ENCODE measurements around the gene FRMD4A. TPM values are rescaled to one million over a fixed set of nuclear protein-coding genes. Genes with fewer than 3 reads are reported as not detected.

FRMD4A gene
- total and polyA plus RNA-seq, 2 experiments from 2014 or later: 11.9 to 17.5 TPM

DNA sequence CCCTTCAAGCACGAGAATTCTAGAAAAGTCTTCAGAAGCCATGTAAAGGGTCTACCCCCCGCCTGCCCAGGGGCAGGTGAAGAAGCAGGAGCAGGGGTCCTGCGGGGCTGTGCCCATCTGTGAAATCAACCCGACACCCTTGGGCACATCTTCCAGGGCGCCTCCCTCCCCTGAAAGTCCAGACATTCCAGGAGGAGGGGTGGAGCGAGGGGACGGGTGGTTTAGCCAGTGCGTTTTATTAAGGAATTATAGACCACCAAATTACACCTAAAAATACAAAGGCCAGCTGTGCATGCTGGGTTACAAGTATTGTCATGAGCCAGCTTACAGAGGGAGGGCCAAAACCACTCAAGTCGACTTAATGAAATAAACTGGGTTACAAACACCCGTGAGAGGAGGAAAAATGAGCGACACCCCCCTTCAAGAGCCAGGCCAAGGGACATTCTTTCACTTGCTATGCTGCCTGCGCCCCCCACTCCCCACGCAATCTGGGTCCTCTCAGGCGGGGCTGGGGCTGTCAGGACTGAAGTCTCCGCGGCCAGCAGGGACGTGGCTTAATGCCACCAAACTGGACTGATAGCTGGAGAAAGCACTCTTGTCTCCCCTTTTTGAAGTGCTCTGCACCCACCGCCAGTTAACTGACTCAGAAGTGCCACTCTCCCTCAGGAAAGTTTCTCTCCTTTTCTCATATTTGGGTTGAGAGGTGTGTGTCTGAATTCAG lies 360.3 kb downstream of the FRMD4A start:
- Histone ChIP-seq H3K9me2 (ENCODE audit: insufficient read depth) (no peaks in the 10 kb centered on the region), H3K79me2 (ENCODE audit: insufficient read depth) (no peaks in the 10 kb centered on the region), H3K4me3 (no peak overlapping the region), H3K27ac (no peak overlapping the region), H3K9me3 (ENCODE audit: low read depth) (no peaks in the 10 kb centered on the region), H3K36me3 (ENCODE audit: low read depth) (no peaks in the 10 kb centered on the region), H2AFZ (no peak overlapping the region), H3K4me2 (ENCODE audit: unreplicated experiment) (no peak overlapping the region), H3F3A (ENCODE audit: insufficient read depth) (no peaks in the 10 kb centered on the region), H4K20me1 (ENCODE audit: insufficient read depth) (no peaks in the 10 kb centered on the region), H3K27me3 (replicated peaks; ENCODE audit: insufficient read depth) (no peaks in the 10 kb centered on the region), H3K4me1 (ENCODE audit: insufficient read depth) (peaks cover 17% of the 10 kb centered on the region), H3K9ac (no peak overlapping the region)
- WGBS, 2 experiments (ENCODE audit: low coverage in 1 of 2, low lambda C conversion rate in 2 of 2, missing lambda C conversion rate in 2 of 2): 94% methylated on average over 18 of the region's 18 CpGs
- no peak for DNase-seq
- in situ Hi-C loops (cut with MboI): no loop called here
- TF ChIP-seq EZH2phosphoT487 (IDR thresholded peaks at IDR 0.05; ENCODE audit: insufficient read depth, low read depth) (no peak), EZH2 (IDR thresholded peaks at IDR 0.05; ENCODE audit: insufficient read depth, poor library complexity, severe bottlenecking) (no peak)

GRCh38 chr10:13969792-13970140 lies 361.0 kb downstream of the FRMD4A start:
- H3K4me2 ChIP-seq (ENCODE audit: unreplicated experiment): no peak overlapping the region
- no peak overlapping the region for H3K9ac ChIP-seq
- no peaks in the 10 kb centered on the region for H4K20me1 ChIP-seq (ENCODE audit: insufficient read depth)
- H3K27me3 ChIP-seq (replicated peaks; ENCODE audit: insufficient read depth): no peaks in the 10 kb centered on the region
- no peak overlapping the region for H2AFZ ChIP-seq
- H3K4me1 ChIP-seq (ENCODE audit: insufficient read depth): peaks cover 17% of the 10 kb centered on the region
- no peak overlapping the region for H3K4me3 ChIP-seq
- H3F3A ChIP-seq (ENCODE audit: insufficient read depth): no peaks in the 10 kb centered on the region
- in situ Hi-C loops (cut with MboI): no loop called here
- H3K9me3 ChIP-seq (ENCODE audit: low read depth): no peaks in the 10 kb centered on the region
- 93 to 99% methylated on average over 3 of the region's 3 CpGs for WGBS, 2 experiments (ENCODE audit: low coverage in 1 of 2, low lambda C conversion rate in 2 of 2, missing lambda C conversion rate in 2 of 2)
- H3K27ac ChIP-seq: no peak overlapping the region
- TF ChIP-seq EZH2 (IDR thresholded peaks at IDR 0.05; ENCODE audit: insufficient read depth, poor library complexity, severe bottlenecking): no peak
- no peak for TF ChIP-seq EZH2phosphoT487 (IDR thresholded peaks at IDR 0.05; ENCODE audit: insufficient read depth, low read depth)
- no peak for DNase-seq
- H3K36me3 ChIP-seq (ENCODE audit: low read depth): no peaks in the 10 kb centered on the region
- no peaks in the 10 kb centered on the region for H3K9me2 ChIP-seq (ENCODE audit: insufficient read depth)
- H3K79me2 ChIP-seq (ENCODE audit: insufficient read depth): no peaks in the 10 kb centered on the region

- H3K27ac ChIP-seq: no peak overlapping the region
- no peaks in the 10 kb centered on the region for H3K27me3 ChIP-seq (replicated peaks; ENCODE audit: insufficient read depth)
- WGBS, 2 experiments (ENCODE audit: low coverage in 1 of 2, low lambda C conversion rate in 2 of 2, missing lambda C conversion rate in 2 of 2): 94 to 95% methylated on average over 12 of the region's 12 CpGs
These were observed 361.5 kb downstream of the FRMD4A start for GRCh38 chr10:13969118-13969791.

GRCh38 chr10:13961853-13962252 lies 368.9 kb downstream of the FRMD4A start:
- TF ChIP-seq EZH2phosphoT487 (IDR thresholded peaks at IDR 0.05; ENCODE audit: insufficient read depth, low read depth) (no peak), EZH2 (IDR thresholded peaks at IDR 0.05; ENCODE audit: insufficient read depth, poor library complexity, severe bottlenecking) (no peak)
- Histone ChIP-seq H3K27ac (no peak overlapping the region; the same call in 1 of the 2 replicates), H3K9ac (no peak overlapping the region)

More at GRCh38 chr10:13969118-13969791, 361.5 kb downstream of the FRMD4A start:
- Histone ChIP-seq H3K9ac (no peak overlapping the region), H4K20me1 (ENCODE audit: insufficient read depth) (no peaks in the 10 kb centered on the region), H3K4me1 (ENCODE audit: insufficient read depth) (peaks cover 17% of the 10 kb centered on the region), H3K79me2 (ENCODE audit: insufficient read depth) (no peaks in the 10 kb centered on the region), H2AFZ (no peak overlapping the region), H3K9me3 (ENCODE audit: low read depth) (no peaks in the 10 kb centered on the region), H3K4me3 (no peak overlapping the region), H3F3A (ENCODE audit: insufficient read depth) (no peaks in the 10 kb centered on the region), H3K4me2 (ENCODE audit: unreplicated experiment) (no peak overlapping the region), H3K36me3 (ENCODE audit: low read depth) (no peaks in the 10 kb centered on the region), H3K9me2 (ENCODE audit: insufficient read depth) (no peaks in the 10 kb centered on the region)
- DNase-seq: no peak
- TF ChIP-seq EZH2phosphoT487 (IDR thresholded peaks at IDR 0.05; ENCODE audit: insufficient read depth, low read depth) (no peak), EZH2 (IDR thresholded peaks at IDR 0.05; ENCODE audit: insufficient read depth, poor library complexity, severe bottlenecking) (no peak)
- in situ Hi-C loops (cut with MboI): no loop called here

More at GRCh38 chr10:13961853-13962252, 368.9 kb downstream of the FRMD4A start:
- Histone ChIP-seq H3K9me3 (ENCODE audit: low read depth) (no peaks in the 10 kb centered on the region), H3K79me2 (ENCODE audit: insufficient read depth) (no peaks in the 10 kb centered on the region), H3K4me3 (no peak overlapping the region), H2AFZ (no peak overlapping the region), H3K27me3 (replicated peaks; ENCODE audit: insufficient read depth) (no peaks in the 10 kb centered on the region), H3K9me2 (ENCODE audit: insufficient read depth) (no peaks in the 10 kb centered on the region), H4K20me1 (ENCODE audit: insufficient read depth) (no peaks in the 10 kb centered on the region), H3K4me1 (ENCODE audit: insufficient read depth) (peaks cover 23% of the 10 kb centered on the region), H3F3A (ENCODE audit: insufficient read depth) (peaks cover 27% of the 10 kb centered on the region), H3K36me3 (ENCODE audit: low read depth) (no peaks in the 10 kb centered on the region), H3K4me2 (ENCODE audit: unreplicated experiment) (no peak overlapping the region)
- no peak for DNase-seq
- in situ Hi-C loops (cut with MboI): no loop called here
- 69 to 76% methylated on average over 3 of the region's 3 CpGs for WGBS, 2 experiments (ENCODE audit: low coverage in 1 of 2, low lambda C conversion rate in 2 of 2, missing lambda C conversion rate in 2 of 2)
